CD1c-positive myeloid dendritic cell (primary cell): ENCODE results near the gene NRXN2.
A peak's percentile ranks its signal among the peaks of the same experiment; 100 is the strongest.

Experiments used
- DNase-seq: peaks from one replicate; pipeline ENCODE4 v3.0.0-alpha.2; 2016; ENCODE audit errors: extremely low spot score

Gene NRXN2

DNA sequence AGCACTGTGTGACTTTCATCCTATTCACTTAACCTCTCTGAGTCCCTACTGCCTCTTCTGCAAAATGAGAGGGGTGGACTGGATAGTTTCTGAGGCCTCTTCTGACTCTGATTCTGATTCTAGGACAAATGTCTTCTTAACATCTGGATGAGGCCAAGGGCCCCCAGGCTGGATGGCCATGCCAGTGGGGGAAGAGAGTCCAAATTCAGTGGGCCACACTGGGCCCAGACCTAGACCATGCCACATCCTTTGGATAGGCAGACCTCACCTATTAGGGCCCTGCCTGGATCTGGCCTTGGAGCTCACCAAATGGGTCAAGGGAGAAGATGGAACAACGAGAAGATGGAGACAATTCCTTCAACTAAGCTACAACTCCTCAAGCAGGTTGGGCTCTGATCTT is 24.6 kb downstream of the NRXN2 start:
- no peak for DNase-seq

DNA sequence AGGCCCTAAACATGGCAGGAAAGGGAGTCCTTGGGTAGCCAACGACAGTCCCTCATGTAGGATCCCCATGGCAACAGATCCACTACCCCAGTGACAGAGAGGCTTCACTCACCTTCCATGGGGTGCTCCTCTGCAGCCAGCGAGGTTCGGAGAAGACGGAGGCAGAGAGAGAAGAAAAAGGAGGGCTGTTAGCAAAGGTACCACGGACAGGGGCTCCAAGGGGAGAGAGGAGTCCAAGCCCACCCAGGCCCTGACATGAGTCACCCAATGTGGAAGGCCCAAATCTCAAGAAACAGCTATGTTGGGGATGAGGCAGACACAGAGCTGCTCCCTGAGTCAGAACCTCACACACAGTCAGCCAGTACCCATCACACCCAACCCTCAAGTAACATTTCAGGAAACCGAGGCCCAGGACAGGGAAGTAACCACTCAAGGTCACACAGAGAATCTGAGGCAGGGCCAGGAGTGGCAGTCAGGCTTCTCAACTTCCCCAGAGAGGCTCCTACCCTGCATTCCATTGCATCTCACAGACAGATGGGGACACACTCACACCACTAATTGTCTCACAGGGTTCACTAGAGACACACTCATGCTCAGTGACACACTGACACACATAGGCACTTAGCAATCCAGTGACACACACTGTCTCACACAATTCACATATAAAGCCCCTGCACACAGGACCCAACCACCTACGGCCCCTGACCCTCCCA is 25.2 kb downstream of the NRXN2 start:
- DNase-seq, result no peak

DNA sequence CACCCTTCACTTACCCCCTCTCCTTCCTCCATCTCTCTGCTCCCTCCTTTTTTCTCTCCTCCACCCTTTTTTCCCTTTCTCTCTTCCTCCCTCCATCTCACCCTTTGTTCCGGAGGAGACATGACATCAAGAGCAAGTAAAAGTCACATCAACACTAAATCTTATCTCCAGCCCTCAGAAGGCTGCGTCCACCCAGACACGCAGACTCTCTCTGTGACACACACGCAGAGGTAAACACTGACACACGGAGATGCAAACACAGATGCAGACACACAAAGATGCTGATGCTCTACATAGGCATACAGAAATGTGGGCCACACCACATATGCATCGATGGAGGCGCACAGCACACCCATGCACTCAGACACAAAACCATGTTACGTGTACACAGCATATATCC is 27.0 kb downstream of the NRXN2 start:
- DNase-seq, result no peak

DNA sequence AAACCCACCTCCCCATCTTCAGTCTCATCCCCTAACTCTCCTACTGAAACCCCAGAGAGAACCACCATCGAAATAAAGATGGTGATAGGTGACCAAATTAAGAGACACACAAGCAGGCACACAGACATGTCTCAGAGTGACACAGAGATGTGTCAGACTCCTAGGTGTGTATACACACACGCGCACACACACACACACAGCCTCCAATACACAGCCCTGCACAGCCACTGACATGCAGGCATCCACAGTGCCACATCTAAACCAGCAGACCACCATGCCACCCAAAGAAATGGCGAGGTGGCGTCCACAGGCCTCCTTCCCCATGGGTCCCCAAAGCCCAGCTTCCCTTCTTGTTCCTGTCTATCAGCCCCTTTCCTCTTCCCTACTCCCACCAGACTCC is 27.4 kb downstream of the NRXN2 start:
- no peak for DNase-seq

DNA sequence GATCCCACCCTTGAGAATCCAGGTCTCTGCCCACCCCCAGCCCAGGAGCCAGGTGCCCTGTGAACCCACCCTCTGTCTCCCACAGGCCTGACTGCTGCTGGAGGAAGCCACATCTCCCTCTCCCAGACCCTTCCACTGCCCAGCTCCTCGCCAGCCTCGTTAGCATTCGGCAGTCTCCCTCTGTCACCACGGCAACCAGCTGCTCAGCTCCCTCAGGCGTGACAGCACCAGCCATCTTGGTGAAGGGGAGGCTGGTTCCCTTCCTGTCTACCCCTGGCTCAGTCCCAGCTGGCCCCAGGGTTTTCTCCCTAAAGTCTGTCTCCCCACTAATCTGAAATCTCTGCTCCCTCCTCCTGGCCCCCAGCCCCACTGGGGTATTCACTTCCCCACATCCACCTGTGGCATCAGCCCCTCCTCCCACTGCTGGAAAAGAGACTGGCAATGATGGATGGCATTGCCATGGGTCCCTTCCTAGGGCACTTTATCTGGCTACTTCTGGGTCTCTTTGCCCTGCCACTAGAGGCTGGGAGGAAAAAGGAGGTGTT is 28.1 kb downstream of the NRXN2 start:
- no peak for DNase-seq

DNA sequence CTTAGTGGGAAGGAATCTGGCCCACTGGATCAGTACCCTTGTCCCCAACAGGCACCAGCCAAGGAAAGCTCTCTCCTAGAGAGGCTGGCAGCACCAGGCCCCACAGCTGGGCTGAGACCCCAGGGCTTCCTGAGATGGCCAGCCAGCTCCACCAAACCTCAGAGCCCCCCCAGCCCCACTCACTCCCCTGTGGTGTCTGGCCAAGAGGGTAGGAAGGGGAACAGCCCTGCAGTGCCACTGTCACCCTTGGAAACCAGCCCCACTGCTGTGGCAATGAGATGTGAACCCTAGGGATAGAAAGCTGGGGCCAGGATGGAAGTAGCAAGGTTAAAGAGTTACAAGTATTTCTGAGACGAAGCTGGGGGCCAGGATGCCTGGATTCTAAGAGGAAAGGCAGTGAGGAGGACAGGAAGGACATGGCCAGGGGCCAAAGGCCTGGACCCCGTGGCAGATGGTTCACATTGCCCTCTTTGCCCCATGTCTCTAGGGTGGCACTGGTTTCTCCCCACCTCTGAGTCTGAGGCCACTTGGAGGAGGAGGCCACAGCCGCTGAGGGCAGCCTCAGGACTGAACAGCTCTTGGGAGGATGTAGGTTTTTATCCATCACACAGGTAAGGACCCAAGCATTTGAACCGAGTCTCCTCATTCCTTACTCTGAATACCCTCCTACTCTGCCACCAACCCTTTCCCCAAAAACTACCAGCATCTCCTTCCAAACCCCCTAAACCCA is 28.8 kb downstream of the NRXN2 start:
- no peak for DNase-seq

DNA sequence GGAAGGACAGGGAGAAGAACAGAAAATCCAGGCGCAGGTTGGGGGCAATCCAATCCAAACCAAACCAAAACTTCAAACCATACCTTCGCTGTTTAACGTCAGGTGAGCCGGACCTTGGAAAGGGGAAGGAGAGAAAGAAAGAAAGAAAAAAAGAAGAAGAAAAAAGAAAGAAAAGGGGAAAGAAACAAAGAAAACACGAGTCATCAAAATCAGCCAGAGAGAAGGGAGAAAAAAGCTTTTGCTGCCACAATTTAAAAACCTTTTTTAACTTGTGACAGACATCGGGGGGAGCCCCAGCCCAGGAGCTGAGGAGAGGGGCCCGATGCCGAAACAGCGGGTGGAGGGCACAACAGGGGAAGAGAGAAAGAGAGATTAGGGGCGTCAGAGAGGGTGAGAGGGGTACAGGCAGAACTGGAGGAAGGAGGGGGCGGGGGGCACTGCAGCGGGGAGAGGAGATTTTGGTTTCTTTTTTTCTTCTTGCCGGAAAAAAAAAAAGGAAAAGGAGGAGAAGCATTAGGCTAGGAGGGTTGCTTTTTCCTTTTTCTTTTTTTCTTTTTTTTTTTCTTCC is 30.1 kb downstream of the NRXN2 start:
- DNase-seq, result no peak

DNA sequence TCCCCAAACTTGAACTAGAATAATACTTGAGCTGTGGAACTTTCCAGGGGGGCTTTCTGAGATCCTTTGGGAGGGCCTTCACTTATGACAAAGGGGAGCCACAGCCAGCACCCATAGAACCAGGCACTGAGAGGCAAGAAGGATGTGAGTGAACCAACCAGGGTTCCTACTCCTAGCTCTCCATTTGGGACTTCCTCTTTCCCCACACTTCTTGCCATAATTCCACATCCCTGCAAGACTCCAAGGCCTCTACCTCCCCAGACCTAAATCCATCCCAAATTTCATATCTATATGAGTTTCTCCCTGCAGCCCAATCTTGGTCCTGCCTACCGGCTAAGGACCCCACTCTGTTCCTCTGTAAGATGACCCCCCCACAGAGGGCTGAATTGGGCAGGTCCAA is 31.5 kb downstream of the NRXN2 start:
- no peak for DNase-seq

DNA sequence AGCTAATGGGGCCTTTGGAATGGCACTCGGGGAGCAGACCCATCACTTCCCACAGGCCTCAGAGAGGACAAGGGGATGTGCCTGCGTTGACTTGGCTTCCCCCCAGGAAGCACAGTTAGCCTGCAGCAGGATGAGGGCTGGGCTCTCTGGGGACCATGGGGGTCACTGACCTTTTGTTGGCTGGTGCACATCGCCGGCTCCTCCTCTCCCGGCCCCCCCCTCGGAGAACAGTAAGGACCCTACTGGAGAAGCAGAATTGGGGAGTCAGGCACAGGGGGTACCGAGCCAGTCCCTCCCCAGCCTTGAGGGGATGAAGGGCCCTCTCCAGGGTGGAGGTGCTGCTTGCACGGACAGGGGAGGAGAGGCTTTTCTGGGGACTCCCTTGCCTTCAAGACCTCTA is 32.8 kb downstream of the NRXN2 start:
- no peak for DNase-seq

DNA sequence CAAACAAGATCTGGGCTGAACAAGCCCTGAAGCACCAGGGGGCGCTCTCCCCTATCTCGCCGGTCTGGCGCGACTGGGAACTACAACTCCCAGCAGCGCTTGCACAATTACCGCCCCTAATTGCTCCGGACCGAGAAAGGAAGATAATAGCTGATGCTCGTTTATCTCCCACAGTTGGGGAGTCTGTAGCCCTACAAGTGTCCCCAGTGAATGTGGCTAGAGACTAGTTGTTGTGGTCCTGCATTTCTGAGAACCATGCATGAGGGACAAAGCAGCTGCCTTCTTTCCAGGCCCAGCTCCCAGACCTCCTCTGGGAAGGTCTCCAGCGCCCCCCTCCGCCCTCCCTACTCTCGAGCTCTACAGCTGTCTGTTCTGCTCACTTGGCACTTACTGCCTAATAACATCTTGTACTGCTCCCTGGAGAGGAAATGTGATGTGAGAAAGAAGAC is 34.4 kb downstream of the NRXN2 start:
- peak; percentile 92 for DNase-seq

DNA sequence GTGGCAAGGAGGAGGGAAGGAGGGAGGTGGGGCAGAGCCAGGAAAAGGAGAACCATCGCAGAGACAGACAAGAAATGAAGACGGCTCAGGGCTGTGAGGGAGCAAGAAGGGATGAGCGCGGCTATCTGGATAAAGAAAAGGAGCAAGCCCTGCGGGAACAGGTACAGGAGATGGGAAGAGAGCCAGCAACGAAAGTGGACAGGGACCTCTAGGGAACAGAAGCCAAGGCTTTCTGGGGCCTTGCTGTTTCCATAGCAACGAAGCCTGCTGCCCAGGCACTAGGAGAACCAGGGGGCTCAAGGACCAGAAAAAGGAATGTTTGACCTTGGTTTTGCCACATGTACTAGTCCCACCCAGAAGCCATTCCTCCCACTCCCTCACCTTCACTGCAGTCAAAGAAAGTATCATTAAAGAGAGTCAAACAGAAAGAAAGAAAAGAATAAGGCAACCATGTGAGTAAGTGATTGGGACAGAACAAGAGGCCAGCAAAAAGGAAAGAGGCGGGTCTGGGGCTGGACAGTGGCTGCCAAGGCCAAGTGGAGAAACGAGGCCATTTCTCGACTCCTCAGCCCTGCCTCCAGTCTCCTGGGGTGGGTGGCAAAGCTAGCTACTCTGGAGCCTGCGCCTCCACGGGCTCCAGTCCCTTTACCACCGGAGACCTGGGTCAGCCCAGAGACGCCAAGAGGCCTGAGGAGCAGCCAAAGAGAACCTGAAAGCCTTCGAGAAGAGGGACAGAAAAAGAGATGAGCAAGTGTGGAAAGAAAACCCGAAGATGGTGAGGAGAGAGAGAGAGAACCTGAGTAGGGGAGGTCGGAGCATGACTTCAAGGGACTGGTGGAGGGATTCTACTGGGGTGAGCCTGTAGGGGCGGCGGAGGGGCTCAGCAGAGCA is 35.1 kb downstream of the NRXN2 start:
- no peak for DNase-seq

DNA sequence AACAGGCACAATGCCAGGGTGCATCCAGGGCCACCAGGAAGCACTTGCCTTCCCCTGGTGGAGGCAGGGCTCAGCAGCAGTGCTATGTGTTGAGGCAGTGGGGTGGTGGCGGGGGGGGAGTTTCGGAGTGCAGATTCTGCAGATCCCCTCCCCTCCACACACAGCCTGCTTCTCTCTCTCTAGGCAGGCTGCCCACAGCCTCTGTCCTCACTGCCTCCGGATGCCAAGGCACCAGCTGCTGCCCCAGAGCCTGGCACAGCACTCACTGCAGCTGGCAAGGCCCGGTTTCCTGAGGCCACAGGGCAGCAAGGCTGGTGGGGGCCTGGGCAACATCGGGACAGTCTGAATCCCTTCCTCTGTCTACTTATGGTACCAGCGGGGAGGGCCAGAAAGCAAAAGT is 35.8 kb downstream of the NRXN2 start:
- DNase-seq, result no peak

DNA sequence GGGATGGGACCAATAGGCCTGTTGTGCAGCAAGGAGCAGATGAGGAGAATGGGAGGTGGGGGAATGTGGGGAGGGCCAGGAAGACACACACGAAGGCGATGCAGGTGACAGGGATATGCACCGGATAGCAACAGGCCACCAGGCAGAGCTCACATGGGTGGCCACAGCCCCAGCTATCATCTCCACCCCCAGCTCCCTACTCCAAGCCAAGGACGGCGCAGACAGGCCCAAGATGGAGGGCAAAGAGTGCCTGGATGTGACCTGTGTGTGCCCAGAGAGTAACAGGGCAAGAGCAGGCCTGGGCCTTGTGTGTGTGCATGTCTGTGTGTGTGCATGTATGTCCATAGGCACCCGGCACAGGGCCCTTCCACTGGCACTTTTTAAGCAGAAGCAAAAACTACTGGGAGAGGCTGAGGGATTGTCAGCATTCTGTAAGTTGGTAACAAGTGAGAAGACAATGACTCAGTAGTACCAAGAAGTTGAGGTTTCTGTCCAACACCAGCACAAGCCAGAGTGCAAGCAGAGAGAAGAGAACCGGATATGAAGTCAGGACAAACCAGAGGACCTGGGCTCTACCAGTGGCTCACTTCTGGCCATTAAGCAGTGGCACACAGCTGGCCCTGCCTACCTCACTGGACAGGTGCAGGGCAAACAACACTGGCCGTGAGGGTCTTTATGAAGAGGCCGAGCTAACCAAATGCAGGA is 36.4 kb downstream of the NRXN2 start:
- no peak for DNase-seq

DNA sequence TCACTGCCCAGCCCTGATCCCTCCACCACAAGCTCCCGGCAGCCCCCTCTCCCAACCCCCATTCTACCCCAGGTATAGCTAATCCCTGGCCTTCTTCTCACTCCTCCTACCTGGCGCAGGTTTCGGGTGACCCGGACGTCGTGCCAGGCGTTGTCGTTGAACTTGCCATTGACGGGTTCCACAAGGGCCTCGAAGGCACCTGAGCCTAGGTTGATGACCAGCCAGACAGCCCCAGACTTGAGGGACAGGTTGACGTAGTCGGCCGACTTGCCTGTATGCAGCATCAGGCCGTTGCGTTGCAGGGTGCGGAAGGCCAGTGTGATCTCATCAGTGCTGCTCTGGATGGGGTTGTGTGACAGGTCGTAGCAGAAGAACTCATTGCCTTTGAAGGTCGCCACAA is 37.5 kb downstream of the NRXN2 start:
- no peak for DNase-seq

DNA sequence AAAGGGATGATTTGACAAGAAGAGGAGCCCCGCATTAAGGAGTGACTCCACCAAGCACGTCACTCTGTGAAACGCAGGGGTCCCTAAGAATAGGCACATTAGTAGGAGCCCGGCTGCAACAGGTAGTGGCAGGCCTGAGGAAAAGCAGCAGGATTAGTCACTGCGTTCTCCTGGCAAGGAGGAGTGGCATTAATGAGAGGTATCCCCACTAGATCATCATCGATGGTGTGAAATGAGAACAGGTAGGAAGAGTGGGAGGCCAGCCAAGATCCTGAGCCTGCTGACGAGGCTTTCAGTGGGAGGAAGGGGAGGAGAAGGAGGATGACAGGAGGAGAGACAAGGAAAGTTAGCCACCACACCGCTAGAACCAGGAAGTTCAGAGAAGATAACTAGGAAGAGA is 38.6 kb downstream of the NRXN2 start:
- DNase-seq, result no peak

DNA sequence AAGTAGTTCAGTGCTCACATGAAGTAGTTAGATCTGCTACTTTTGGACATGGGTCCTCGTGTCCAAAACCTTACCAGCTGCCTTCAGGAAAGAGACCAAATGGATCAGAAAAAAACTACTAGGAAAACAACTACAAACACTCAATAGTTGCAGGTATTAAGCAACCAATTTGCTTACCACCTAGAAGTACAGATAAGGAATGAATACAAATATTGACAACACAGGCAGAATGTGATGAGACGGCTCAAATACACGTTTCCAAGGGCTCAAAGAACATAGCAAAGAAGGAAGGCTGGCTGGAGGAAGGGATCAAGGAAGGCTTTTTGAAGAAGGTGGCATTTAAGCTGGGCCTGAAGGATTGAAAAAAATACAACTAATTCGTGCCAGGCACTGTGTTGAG is 41.8 kb downstream of the NRXN2 start:
- DNase-seq, result no peak

DNA sequence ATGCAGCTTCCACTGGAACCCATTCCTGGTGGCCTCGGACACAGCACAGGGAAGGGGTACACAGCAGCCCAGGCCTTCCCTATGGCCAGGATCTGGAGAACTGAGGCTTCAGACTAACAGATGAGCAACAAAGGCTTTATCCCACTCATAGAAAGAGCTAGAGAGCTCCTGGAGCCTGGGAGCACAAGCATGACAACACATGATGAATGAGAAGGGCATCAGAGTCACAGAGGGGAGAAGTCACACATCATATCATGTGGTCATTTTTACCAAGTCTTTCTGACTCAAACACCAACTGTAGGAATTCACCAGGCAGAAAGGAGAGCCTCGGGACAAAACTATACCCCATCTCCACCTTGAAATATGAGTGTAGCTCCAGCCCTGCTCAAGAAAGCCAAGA is 43.2 kb downstream of the NRXN2 start:
- DNase-seq, result no peak

DNA sequence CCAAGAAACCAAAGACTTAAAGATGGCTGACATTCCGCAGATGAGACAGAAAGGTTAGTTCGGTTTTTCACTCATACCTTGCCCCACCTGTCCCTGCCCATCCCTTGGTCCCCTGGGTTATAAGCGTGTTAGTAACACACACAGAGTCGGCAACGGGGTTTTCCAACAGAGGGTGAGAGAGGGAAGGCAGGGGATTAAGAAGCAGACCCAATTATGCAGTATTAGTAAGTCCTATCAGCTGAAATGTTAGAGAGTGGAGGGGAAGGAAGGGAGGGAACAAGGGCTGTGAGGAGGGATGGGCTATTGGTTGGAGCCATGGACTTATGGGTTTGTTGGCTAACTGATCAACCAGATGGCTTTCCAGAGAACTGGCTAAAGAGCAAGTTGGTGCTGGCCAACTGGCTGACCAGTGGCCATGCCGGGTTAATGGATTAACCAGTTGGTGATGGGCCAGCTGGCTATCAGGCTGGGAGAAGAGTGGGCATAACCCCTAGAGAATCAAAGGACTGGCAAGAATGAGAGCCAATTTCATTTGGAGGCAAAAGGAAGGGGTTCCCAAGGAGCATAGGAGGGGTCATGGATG is 45.5 kb downstream of the NRXN2 start:
- no peak for DNase-seq

DNA sequence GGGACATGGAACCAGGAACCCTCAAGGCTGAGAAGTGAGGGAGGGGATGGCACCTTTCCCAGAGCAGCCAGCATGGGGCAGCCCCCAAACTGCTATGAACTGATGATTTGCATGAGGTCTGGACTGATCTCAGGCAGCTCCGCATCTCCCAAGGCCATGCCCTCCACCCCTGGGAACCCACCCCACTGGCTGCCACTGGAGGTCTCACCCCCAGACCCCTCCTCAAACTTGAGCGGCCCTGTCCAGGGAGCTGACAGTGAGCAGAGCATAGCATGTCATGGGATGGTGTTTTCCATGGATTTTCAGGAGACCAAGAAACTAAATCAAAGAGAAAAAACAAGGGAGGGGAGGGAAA is 46.8 kb downstream of the NRXN2 start:
- no peak for DNase-seq

DNA sequence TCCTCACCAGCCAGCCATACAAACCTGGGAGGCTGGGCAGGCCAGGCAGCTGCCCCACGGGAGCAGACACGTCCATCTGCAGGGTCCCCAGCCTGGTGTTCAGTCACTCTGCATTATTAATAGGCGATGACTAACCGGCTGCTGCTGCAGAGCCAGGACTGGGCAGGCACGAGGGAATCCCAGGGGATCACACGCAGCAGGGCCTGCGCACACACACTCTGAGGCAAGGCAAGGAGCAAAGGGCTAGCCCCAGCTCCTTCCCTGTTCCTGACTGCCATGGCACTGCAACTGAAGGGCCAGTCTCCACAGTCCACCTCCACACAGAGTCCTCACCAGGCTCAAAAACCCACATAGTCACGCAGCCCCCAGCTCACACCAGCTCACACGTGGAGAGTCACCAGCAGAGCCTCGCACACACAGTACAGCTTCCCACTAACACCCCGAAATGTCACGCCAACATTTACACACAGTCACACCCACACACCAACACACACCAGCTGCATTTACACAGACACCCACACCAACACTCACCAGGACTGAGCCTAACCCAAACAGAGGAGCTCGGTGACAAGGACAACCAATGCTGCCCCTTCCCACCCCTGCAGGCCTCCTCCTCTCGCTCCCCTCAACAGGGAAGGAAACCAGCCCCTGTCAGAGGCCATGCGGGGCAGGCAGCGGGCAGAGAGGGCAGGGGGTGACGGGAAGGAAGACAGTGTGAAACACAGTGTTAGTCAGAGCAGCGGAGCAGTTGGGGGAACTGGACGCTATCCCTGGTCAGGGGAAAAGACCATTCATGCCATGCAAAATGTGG is 47.3 kb downstream of the NRXN2 start:
- DNase-seq, result peak; percentile 54
